GM21717 (cell line): Measurements from ENCODE around the gene ANO4.
"Not testable (repeated sequence)": the region's sequence is repeated elsewhere in the genome, so short reads cannot be mapped to it uniquely, and the experiment has no call there.

Experiments
- ATAC-seq: cut with Tn5 transposase; IDR thresholded peaks from one replicate; pipeline ENCODE4 v1.9.1; 2021; ENCODE audit warnings: mild to moderate bottlenecking, moderate library complexity; ENCODE audit not compliant: unreplicated experiment

ANO4 gene

GRCh38 chr12:101027816-101028215 lies 233.2 kb downstream of the ANO4 start:
- ATAC-seq, result no peak

- peak; percentile 82 for ATAC-seq
Observed at GRCh38 chr12:101038289-101038871, 243.8 kb downstream of the ANO4 start.

GRCh38 chr12:101039848-101040531 lies 245.4 kb downstream of the ANO4 start:
- no peak for ATAC-seq

- no peak for ATAC-seq
Observed at GRCh38 chr12:101040936-101041335, 246.4 kb downstream of the ANO4 start.

DNA sequence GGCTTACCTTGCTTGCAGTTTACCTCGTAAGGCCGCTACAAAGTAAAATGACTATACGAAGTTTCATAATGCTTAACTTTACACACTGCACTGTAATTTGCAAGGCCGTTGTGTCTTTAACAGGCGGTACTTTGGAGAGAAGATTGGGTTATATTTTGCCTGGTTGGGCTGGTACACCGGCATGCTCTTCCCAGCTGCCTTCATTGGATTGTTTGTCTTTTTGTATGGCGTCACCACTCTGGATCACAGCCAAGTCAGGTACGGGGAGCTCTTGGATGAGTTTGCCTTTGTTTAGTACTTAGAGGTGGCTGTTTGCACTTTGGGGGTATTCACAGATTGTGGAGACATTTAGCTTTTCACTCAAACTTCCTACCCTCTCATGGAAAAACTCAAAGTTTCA lies 247.6 kb downstream of the ANO4 start:
- ATAC-seq, result no peak

DNA sequence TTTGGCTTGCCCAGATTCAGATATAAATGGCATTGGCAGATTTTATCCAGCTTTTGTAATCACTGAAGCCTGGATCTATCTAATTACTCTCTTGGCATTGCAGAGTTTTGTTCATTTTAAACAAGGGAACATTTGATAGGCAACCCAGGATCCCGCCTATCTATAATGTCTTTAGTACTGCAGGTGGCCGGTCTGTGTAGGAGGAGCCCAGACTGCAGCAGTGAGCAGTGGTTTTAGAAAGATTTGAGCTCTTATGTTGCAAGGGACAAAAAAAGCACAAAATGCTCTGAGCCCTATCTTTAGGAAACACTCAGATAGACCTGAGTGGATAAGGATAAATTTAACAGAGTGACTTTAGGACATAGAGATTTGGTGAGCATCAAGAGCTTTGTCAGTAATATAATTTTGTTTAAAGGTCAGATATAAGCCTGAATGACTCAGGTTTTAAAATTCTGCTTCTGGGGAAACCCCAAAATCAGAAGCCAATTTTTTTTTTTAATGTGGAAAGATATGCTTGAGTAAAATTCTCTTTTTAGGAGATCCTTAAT lies 250.0 kb downstream of the ANO4 start:
- ATAC-seq, result no peak

GRCh38 chr12:101045486-101046464 lies 251.2 kb downstream of the ANO4 start:
- no peak for ATAC-seq

DNA sequence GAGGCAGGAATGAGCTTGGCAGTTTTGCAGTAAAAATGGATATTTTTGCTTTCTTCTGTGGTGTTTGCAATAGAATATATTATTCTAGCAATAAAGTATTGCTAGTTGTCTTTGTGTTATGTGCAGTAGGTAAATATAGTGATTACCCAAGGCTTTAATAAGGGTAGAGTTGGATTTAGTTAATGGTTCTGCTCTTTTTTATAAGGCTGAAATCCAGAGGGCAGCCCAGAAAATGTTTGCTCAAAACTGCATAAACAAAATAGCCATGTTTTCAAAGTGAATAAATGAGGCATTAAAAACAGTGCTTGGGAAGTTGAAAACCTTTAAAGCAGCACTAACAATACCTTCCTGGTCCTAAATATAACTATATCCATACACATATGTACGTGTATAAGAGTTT lies 253.1 kb downstream of the ANO4 start:
- no peak for ATAC-seq

DNA sequence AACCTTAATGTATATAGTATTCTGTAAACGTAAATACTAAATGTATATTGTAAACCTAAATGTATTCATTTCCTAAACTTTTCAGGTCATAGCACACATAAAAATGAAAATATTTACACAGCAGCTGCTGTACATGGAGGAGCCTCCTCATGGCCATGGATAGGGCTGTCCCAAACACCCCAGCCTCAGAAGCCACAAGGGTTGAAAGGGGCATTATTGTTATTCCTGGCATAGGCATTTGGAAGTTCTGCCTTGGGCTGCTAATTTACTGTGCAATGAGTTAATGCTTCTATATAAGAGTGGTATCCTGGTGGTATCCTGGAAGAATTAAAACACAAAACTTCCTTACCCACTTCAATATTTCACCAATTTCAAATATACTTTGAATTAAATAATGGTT lies 256.1 kb downstream of the ANO4 start:
- ATAC-seq, result no peak

- no peak for ATAC-seq
Observed at GRCh38 chr12:101051151-101051550, 256.6 kb downstream of the ANO4 start.

GRCh38 chr12:101051901-101052550 lies 257.4 kb downstream of the ANO4 start:
- ATAC-seq, result no peak

- ATAC-seq, result no peak
Observed at GRCh38 chr12:101053203-101053602, 258.6 kb downstream of the ANO4 start.

DNA sequence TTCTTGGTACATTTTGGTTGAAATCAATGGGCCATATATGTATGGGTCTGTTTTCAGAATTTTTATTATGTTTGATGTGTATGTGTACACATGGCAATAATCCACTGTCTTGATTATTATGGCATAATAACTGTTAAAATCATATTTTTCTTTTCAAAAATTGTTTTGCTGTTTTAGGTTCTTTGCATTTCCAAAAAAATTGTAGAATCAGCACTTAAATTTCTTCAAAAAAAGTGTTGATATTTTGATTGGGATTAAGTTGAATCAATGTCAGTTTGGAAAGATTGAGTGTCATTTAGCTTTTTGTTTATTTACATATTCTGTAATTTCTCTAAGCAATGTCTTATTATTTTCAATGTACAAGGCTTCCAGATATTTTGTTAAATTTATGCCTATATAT lies 261.4 kb downstream of the ANO4 start:
- no peak for ATAC-seq

- ATAC-seq, result not testable (repeated sequence)
Observed at GRCh38 chr12:101062508-101062907, 267.9 kb downstream of the ANO4 start.

DNA sequence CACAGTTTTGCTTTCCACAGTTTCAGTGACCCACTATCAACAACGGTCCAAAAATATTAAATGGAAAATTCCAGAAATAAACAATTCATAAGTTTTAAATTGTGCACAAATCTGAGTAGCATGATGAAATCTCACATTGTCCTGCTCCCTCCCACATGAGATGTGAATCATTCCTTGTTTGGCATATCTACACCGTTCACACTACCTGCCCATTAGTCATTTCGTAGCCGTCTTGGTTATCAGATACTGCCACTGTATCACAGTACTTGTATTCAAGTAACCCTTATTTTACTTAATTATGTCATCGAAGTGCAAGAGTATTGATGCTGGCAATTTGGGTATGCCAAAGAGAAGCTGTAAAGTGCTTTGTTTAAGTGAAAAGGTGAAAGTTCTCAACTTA lies 270.1 kb downstream of the ANO4 start:
- ATAC-seq, result no peak

DNA sequence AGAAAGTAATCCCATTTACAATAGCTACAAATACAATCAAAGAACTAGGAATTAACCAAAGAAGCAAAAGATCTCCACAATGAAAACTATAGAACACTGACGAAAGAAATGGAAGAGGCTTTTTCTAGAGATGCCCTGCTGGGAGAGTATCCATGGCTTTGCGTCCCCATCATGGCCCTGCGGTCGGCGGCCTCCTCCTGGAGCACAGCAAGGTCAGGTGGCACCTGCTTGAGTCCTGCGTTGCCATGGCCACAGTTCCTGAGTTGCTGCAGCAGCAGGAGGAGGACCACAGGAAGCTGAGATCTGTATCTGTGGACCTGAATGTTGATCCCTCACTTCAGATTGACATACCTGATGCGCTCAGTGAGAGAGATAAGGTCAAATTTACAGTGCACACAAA lies 271.9 kb downstream of the ANO4 start:
- ATAC-seq, result no peak

GRCh38 chr12:101068402-101068801 lies 273.8 kb downstream of the ANO4 start:
- no peak for ATAC-seq

DNA sequence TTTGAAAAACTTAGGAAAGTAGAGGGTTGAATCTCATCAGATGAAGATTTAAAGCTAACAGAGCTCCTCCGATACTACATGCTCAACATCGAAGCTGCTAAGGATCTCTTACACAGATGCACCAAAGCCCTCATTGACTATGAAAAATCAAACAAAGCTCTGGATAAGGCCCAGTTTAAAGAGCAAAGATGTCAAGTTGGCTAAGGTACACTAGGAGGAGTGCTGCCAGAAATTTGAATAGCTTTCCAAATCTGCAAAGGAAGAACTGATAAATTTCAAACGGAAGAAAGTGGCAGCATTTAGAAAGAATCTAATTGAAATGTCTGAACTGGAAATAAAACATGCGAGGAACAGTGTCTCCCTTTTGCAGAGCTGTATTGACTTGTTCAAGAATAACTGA lies 274.3 kb downstream of the ANO4 start:
- no peak for ATAC-seq

- peak; percentile 63 for ATAC-seq
Observed at GRCh38 chr12:101074940-101075680, 280.5 kb downstream of the ANO4 start.

- ATAC-seq, result no peak
Observed at GRCh38 chr12:101076921-101077320, 282.3 kb downstream of the ANO4 start.
